Loucy (cell line): Measurements from ENCODE around the gene LRRC63.

ENCODE experiments used
- EZH2phosphoT487 ChIP-seq: fragments of 200-600 bp; IDR thresholded peaks from 2 replicates; pipeline ENCODE4 v1.6.1; 2018; ENCODE audit warnings: antibody characterized with exemption, mild to moderate bottlenecking, moderate library complexity, borderline replicate concordance
- TF ChIP-seq, protein P1 (sequence below): fragments of 200-600 bp; sonication (generic); conservative IDR thresholded peaks from 2 replicates; pipeline ENCODE4 v1.5.1; 2014; ENCODE audit warnings: mild to moderate bottlenecking, antibody characterized with exemption, low read length

DNA sequence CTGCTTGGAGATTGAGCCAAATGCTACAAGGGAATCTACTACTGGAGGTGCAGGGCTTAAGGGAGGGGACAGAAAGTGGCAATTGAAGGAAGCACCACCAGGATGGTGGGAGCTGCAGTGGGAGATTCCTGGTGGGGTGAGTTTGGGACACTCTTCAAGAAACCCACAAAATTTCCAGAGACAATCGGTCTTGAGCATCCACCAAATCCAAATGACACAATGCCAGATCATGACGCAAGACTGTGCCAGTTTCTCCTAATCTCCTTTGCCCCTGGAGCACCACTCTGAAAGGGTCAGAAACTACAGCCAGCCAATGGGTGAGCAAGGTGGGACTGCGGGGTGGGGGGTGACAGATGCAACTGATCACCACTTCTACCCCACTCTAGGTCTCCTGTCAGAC lies 78.7 kb downstream of the LRRC63 start:
- TF ChIP-seq, protein P1, sequence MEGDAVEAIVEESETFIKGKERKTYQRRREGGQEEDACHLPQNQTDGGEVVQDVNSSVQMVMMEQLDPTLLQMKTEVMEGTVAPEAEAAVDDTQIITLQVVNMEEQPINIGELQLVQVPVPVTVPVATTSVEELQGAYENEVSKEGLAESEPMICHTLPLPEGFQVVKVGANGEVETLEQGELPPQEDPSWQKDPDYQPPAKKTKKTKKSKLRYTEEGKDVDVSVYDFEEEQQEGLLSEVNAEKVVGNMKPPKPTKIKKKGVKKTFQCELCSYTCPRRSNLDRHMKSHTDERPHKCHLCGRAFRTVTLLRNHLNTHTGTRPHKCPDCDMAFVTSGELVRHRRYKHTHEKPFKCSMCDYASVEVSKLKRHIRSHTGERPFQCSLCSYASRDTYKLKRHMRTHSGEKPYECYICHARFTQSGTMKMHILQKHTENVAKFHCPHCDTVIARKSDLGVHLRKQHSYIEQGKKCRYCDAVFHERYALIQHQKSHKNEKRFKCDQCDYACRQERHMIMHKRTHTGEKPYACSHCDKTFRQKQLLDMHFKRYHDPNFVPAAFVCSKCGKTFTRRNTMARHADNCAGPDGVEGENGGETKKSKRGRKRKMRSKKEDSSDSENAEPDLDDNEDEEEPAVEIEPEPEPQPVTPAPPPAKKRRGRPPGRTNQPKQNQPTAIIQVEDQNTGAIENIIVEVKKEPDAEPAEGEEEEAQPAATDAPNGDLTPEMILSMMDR: no peak
- TF ChIP-seq EZH2phosphoT487: no peak
